ENCODE results near the gene DNAH10.

The DNAH10 gene

DNA sequence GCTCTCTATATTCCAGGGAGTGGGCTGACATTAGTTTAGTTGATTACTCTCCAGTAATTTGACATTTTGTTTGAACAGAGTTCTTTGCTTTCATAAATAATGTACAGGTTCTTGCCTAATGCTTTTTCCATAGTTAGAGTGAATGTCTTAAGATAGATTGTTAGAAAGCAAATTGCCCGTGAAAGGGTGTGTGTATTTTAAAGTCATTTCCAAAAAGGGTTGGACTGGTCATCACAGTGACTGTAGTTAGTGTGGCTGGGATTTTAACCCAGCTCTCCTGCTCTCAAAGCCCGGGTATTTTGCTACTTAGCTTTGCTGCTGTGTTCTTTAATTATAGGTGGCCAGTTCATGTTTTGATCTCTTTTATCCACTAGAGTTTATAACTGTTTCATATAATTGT lies 74.2 kb downstream of the DNAH10 start:
- H3K4me3 ChIP-seq (ENCODE audit: low read depth, low read length): no peak overlapping the region
- TF ChIP-seq, protein P1, sequence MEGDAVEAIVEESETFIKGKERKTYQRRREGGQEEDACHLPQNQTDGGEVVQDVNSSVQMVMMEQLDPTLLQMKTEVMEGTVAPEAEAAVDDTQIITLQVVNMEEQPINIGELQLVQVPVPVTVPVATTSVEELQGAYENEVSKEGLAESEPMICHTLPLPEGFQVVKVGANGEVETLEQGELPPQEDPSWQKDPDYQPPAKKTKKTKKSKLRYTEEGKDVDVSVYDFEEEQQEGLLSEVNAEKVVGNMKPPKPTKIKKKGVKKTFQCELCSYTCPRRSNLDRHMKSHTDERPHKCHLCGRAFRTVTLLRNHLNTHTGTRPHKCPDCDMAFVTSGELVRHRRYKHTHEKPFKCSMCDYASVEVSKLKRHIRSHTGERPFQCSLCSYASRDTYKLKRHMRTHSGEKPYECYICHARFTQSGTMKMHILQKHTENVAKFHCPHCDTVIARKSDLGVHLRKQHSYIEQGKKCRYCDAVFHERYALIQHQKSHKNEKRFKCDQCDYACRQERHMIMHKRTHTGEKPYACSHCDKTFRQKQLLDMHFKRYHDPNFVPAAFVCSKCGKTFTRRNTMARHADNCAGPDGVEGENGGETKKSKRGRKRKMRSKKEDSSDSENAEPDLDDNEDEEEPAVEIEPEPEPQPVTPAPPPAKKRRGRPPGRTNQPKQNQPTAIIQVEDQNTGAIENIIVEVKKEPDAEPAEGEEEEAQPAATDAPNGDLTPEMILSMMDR (IDR thresholded peaks at IDR 0.05; ENCODE audit: borderline replicate concordance, insufficient read depth, low read depth, low read length): no peak

DNA sequence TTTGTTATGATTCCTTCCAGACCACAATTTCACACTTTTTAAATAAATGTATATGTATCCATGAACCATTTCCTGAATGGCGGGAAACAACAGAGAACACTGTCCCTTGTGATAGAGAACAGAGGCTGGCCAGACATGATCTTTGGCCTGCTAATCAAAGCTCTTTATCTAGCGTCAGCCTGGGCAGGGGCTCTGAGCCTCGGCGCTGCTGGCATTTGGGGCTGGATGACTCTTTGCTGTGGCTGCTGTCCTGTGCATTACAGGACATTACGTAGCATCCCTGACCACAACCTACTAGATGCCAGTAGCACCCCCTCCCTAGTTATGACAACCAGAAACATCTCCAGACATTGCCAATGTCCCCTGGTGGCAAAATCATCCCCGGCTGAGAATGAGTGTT lies 77.7 kb downstream of the DNAH10 start:
- H3K4me3 ChIP-seq (ENCODE audit: low read depth, low read length): no peak overlapping the region
- TF ChIP-seq, protein P1 (IDR thresholded peaks at IDR 0.05; ENCODE audit: borderline replicate concordance, insufficient read depth, low read depth, low read length): no peak

DNA sequence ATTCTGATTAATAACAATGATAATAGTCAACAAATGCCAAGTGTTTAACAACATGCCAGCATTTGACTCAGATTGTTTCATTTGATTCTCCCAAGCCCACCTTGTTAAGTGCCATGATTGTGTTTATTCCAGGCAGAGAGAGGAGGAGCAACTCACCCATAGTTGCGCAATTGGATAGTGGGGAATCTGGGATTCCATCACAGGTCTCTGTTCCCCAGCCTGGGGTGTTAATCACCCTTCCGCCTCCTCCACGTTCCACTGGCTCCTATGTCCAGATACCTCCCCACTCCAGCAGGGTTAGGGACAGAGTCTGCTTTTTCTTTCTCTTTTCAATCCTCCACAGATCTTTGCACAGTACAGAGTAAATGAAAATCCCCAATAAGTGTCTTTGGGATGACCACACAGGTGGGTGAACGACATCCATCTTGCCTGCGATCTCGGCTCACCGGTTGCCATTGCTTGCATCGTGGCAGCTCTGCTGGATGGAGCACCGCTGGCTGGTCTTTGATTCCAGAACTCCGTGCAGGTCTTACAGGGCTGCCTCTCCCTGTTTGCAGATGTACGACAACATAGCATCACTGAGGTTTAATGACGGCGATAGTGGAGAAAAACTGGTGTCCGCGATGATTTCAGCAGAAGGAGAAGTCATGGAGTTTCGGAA lies 78.8 kb downstream of the DNAH10 start:
- TF ChIP-seq, protein P1 (IDR thresholded peaks at IDR 0.05; ENCODE audit: borderline replicate concordance, insufficient read depth, low read depth, low read length): no peak
- no peak overlapping the region for H3K4me3 ChIP-seq (ENCODE audit: low read depth, low read length)

DNA sequence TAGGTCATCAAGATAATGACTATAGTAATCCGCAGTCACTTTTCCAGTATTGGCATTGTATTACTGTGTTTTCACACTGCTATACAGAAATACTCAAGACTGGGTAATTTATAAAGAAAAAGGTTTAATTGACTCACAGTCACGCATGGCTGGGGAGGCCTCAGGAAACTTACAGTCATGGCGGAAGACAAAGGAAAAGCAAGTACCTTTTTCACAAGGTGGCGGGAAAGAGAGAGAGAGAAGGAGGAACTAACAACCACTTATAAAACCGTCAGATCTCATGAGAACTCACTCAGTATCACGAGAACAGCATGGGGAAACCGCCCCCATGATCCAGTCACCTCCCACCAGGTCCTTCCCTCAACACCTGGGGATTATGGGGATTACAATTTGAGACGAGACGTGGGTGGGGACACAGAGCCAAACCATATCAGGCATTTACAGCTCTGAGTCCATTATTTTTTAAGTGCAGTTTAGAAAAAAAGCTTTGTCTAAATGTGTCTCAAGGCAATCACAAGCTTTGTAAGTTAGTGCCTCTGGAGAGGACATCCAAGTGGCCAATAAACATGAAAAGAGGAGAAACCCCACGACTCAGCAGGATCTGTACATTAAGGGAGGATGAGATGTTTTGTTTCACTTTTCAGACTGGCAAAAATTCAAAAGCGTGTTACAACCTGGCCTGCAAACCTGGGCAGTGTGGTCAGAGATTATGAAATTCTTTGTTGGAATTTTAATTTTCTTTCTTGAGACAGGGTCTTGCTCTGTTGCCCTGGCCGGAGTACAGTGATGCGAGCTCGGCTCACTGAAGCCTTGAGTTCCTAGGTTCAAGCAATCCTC lies 82.0 kb downstream of the DNAH10 start:
- H3K4me3 ChIP-seq (ENCODE audit: low read depth, low read length): no peak overlapping the region
- TF ChIP-seq, protein P1 (IDR thresholded peaks at IDR 0.05; ENCODE audit: borderline replicate concordance, insufficient read depth, low read depth, low read length): no peak

DNA sequence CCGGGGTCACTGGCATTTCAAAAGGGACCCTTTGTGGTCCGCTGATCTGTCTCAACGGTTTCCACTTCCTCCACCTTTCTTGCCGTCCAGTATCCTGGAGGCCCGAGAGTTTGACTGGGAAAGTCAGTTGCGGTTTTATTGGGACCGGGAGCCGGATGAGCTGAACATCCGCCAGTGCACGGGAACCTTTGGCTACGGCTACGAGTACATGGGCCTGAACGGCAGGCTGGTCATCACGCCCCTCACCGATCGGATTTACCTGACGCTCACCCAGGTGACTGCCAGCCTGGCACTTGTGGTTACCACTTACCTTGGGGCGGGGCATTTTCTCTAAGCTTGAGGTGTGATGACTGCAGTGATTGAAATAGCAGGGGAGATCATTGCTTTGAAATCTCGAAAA lies 83.8 kb downstream of the DNAH10 start:
- TF ChIP-seq, protein P1 (IDR thresholded peaks at IDR 0.05; ENCODE audit: borderline replicate concordance, insufficient read depth, low read depth, low read length): no peak

DNA sequence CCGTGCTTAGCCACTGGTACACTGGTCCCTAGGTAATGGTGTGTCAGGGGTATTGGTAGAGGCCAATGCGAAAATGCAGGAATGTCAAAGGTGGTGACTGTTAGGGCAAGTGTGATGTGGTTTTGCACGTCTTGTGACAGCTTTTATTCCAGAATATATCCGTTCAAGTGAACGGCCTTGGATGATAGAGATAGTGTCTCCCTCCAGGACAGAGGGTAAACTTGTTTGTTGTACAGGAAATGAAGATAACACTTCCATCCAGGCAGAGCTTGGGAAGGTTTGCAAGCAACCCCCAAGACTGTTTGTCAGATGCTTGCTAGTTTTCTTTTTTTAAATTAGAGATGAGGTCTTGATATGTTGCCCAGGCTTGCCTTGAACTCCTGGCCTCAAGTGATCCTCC lies 84.2 kb downstream of the DNAH10 start:
- H3K4me3 ChIP-seq (ENCODE audit: low read depth, low read length): no peak overlapping the region
- TF ChIP-seq, protein P1 (IDR thresholded peaks at IDR 0.05; ENCODE audit: borderline replicate concordance, insufficient read depth, low read depth, low read length): no peak

More for the DNA sequence above, 83.8 kb downstream of the DNAH10 start:
- no peak overlapping the region for H3K4me3 ChIP-seq (ENCODE audit: low read depth, low read length)

DNA sequence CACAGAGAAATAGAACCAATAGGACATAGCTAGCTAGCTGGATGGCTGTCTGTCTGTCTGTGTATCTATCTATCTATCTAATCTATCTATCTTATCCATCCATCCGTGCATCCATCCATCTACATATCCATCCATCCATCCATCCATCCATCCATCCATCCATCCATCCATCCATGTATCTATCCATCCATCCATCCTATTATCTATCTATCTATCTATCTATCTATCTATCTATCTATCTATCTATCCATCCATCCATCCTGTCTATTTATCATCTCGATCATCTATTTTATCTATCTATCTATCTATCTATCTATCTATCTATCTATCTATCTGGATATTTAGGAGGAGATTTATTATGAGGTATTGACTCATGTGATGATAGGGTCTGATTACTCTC lies 84.9 kb downstream of the DNAH10 start:
- TF ChIP-seq, protein P1 (IDR thresholded peaks at IDR 0.05; ENCODE audit: borderline replicate concordance, insufficient read depth, low read depth, low read length): no peak
- H3K4me3 ChIP-seq (ENCODE audit: low read depth, low read length): no peak overlapping the region

Data from GM12875 (cell line).